ENCODE measurements around the gene CYP2E1.
"Not testable (repeated sequence)": the region's sequence is repeated elsewhere in the genome, so short reads cannot be mapped to it uniquely, and the experiment has no call there.

The CYP2E1 gene

DNA sequence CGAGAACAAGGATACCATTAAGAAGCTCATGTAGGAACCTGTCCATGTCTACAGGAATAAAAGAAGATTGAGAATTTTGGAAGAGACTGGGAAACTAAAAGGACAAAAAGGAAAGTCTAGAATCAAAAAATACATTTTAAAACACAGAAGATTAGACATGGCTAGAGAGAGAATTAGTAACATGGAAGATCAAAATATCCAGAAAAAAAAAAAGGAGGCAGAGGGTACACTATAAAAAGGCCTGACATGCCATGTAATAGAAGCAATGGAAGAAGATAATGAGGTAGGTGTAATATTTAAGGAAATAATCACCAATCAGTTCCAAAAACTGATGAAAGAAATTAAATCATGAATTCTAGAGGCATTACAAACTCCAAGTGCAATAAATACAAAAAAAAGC is 46.3 kb downstream of the CYP2E1 start:
- DNase-seq = not testable (repeated sequence)

DNA sequence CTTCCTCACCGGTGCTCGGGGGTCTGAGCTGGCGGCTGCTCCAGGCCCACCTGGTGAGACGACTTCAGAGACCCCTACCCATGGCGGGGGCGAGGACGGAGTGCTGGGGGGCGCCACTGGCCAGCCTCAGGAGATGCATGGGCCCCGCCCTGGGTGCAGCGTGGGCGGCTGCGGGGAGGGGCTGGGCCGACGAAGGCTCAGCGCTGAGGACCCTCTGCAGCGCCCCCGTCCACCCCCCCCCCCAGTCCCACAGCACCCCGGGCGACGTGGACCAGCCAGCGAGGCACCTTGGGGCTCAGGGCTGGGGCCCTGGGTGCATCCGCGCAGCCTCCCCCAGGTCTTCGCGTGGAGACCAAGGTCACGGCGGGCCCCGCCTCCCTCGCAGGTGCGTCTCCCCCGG is 49.9 kb downstream of the CYP2E1 start:
- not testable (repeated sequence) for DNase-seq

Measured in RPMI8226 (cell line).